GM11168 (cell line): ENCODE data around the gene TCL1A.
"Not testable (repeated sequence)": the region's sequence is repeated elsewhere in the genome, so short reads cannot be mapped to it uniquely, and the experiment has no call there.

Experiments
- in situ Hi-C: fragments of 300-500 bp; cut with MboI; formaldehyde crosslinking; loops from one replicate; pipeline ENCODE4 v1.12.0; 2022; ENCODE audit warnings: low sequenced_read_pairs; ENCODE audit not compliant: unreplicated experiment

TCL1A gene, protein sequence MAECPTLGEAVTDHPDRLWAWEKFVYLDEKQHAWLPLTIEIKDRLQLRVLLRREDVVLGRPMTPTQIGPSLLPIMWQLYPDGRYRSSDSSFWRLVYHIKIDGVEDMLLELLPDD

DNA sequence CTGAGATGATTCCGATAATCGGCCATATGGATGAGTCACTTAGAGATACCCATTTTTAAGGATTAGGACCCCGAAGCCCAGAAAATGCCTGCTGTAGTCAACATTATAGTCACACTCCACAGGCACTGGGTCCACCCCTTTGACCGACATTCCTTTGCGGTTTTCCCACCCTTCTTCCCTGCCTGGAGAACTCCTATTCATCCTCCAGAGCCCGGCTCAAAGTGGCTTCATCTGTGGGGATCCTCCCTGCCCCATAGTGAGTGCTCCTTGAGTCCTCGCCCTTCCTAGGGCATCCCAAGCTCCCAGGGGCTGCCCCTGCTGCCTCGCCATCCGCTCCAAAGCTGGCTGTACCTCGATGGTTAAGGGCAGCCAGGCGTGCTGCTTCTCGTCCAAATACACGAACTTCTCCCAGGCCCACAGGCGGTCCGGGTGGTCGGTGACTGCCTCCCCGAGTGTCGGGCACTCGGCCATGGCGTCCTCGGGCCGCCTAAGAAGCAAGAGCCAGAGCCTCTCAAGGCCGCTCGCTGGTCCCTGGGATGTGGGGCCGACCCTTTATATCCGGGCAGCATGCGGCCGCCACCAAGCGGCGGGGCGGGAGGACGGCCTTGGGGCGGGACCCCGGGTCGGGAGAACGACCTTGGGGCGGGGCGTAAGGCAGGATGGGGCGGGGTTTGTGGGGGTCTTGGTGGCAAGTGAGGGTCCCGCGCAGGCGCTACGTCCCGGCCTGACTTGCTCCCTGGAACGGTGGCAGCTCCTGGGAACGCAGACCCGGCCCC, at the start of gene TCL1A:
Gene TCL1A (minus strand): TSS at position 530 of the 776 bp plus-strand sequence. CDS start 59 bp downstream, at position 471.
- in situ Hi-C loops = no loop called here

DNA sequence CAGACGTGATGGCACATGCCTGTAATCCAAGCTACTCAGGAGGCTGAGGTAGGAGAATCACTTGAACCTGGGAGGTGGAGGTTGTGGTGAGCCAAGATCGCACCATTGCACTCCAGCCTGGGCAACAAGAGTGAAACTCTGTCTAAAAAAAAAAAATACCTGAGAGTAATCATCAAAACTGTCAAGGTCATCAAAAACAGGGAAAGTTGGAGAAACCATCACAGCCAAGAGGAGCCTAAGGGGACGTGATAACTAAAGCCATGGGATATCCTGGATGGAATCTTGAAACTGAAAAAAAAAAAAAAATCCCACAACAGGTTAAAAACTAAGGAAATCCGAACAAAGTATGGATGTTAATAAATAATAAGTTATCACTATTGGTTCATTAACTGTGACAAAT, 49.1 kb upstream of the TCL1A start:
- in situ Hi-C loops = not testable (repeated sequence)

GRCh38 chr14:95761436-95761835, 47.5 kb upstream of the TCL1A start:
- in situ Hi-C loops = no loop called here

DNA sequence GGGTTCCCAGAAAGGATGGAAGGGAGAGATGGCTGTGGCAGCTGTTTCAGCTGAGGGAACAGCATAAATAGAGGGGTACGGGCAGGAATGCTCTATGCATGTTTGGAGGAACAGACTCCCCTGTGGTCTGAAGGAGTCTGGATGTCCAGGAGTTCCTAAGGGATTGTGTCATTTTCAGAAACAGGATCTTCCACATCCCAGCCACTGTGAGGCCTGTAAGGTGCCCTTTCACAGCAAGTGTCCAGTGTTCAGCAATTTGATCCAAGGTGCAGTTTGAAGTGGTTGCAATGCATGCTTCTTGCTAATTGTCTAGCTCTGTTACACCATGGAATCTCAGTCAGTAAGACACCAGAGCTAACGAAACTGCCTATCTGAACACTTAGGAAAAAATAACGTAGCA, 46.7 kb upstream of the TCL1A start:
- in situ Hi-C loops = no loop called here

- in situ Hi-C loops = no loop called here
Measured at GRCh38 chr14:95759941-95760340, 46.0 kb upstream of the TCL1A start.

GRCh38 chr14:95758331-95758730, 44.4 kb upstream of the TCL1A start:
- in situ Hi-C loops = no loop called here

GRCh38 chr14:95756751-95757150, 42.8 kb upstream of the TCL1A start:
- in situ Hi-C loops = no loop called here

- in situ Hi-C loops = no loop called here
Measured at GRCh38 chr14:95756127-95756526, 42.2 kb upstream of the TCL1A start.

GRCh38 chr14:95741781-95742180, 27.9 kb upstream of the TCL1A start:
- in situ Hi-C loops = no loop called here

DNA sequence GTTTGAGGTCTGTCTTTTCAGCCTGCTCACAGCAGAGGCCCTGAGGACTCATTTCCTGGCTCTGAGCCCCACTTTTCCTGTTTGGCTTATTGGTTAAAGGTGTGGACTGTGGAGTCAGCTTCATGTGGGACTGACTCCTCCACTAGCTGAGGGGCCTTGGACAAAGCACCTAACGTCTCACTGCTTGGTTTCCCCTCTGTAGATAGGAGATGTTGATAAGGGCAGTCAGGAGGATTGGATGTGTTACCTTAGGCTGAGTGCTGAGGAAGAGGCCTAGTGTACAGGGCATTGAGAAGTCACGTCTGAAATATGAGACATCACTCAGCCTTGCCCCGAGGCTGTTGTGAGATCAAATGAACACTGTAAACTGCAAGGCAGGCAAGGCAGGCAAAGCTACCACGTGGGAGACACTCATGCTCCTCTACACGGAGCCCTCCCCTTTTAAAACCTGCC, 27.1 kb upstream of the TCL1A start:
- in situ Hi-C loops = no loop called here

DNA sequence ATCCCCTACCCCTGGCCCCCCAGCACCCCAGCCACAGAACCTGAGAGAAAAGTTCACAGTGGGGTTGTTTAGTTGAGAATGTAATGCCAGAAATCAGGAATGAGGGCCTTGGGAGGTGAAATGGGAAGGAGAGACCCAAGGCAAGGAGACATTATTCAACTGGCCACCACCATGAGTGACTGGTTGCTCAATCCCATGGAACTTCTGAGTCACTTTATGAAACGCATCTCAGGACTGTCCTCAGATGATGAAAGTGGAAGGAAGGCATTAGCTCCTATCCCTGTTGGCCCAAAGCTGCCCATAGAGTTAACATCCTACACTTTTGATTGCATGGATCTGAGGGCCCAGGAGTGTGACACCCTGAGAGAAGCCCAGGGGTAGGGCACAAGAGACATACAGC, 25.4 kb upstream of the TCL1A start:
- in situ Hi-C loops = no loop called here

DNA sequence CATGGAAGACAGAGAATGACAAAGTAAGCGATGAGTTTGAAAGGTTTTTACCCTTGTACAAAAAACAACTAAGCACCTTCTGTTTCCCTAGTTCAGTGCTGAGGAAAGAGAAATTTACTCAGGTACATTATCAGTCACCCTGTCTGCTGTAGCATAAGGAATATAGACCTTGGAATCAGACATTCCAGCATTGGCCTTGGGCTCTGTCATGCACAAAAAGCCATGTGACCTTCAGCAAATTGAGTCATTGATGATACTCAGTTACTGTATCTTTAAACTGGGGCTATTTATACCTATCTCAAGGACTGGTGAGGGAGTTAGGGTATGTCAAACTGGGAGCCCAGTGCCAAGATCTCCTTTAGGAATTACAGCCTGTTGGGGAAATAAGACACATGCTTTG, 19.3 kb upstream of the TCL1A start:
- in situ Hi-C loops = no loop called here

DNA sequence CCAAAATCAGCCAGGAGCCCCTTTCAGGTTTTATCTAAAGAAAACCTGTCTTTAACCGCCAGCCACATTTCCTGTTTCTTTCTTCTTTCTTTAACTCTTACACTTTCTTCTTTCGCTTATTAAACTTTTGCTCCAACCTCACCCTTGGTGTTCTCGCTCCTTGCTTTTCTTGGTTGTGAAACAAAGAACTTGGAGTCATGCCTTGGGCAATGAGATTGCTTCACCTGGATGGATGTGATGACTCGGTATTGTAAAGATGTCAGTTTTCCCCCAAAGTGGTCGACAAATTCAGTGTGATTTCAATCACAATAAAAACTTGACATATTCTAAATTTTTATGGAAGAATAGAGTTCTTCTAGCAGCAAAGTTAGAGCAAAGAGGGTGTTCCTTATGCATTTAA, 16.2 kb upstream of the TCL1A start:
- in situ Hi-C loops = no loop called here

DNA sequence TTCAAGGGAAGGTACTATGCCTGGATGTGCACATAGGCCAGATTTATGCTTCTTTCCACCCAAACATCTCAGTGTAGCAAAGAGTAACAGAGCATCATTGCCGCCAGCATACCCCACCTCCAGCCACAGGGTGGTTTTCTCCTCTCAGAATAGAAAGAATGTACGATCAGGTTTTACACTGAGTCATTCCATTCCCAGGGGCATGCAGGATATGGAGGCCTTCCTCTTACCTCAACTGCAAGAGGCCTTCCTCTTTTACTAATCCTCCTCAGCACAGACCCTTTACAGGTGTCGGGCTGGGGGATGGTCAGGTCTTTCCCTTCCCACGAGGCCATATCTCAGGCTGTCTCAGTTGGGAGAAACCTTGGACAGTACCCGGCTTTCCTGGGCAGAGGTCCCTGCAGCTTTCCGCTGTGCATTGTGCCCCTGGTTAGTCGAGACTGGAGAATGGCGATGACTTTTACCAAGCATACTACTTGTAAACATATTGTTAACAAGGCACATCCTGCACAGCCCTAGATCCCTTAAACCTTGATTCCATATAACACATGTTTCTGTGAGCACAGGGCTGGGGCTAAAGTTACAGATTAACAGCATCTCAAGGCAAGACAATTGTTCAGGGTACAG, 15.6 kb upstream of the TCL1A start:
- in situ Hi-C loops = not testable (repeated sequence)

DNA sequence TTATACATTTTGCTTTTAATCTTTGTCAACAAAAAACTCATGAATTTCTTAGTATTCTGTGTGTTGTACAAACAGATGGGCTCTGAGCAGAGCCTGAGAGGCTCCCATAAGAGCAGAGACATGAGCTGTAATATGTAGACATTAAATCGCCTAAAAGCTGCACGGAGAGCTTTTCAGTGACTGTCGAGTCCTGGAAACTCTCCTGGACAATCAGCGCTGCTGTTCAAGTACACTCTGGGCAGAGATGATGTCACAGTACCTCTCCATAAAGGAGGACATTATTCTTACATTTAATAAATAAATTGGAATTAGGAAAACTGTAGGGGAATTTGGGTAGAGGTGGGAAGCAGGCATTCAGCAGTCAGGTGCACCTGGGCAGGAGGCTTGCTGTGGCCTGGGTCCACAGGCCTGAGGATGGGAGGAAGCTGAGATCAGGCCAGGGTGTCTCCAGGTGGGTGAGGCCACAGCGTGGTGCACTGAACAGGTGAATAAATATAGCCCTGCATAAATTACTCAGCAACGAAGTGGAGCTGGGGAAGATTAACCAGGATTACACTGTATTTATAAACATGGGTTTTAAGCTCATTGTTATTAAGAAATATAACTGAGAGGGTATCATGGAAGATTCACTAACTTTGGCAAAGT, 13.3 kb upstream of the TCL1A start:
- in situ Hi-C loops = no loop called here

DNA sequence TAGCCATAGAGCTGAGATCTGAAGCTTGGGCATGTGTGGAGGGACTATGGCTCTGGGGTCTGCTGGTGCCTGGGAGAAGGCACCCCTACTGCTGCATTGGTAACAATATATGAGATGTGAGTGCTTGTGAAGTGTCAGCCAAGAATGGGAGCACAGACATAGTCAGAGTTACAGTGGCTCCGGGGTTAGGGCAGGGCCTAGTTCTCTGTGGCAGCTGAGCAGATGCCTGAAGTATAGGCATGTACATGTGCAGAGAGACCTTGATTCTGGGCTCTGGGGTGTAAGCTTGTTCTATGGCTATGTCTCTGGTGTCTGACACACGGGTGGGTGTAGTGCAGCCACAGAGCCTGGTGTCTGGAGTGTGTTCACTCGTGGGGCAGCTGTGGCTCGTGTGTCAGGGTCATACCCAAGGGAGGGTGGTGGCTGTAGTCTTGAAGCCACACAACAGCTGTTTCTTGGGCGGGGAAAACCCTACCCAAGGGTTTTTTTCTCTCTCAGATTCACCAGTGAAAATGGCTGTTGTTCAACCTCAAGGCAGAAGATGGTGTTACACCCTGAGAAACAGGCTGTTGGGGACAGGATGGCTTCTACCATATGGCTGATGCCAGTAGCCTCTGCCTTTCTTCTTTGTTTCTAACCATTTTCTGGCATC, 11.9 kb upstream of the TCL1A start:
- in situ Hi-C loops = no loop called here

DNA sequence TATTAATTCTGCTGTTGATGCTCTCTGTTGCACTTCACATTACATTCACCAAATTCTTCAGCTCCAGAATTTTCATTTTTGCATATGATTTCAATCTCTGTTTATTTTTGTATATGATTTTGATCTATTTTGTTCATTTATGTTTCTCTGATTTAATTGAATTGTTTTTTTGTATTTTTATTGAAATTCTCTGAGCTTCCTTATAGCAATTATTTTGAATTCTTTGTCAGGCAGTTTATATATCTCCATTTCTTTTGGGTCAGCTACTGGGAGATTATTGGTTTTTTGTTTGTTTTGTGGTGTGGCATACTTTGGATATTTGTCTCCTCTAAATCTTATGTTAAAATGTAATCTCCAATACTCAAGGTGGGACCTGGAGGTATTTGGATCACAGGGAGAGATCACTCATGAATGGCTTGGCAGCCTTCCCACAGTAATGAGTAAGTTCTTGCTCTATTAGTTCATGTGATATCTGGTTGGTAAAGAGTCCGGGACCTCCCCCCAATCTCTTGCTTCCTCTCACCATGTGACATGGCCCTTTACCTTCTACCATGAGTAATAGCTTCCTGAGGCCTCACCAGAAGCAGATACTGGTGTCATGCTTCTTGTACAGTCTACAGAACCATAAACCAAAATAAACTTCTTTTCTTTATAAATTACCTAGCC, 8.7 kb upstream of the TCL1A start:
- in situ Hi-C loops = no loop called here

DNA sequence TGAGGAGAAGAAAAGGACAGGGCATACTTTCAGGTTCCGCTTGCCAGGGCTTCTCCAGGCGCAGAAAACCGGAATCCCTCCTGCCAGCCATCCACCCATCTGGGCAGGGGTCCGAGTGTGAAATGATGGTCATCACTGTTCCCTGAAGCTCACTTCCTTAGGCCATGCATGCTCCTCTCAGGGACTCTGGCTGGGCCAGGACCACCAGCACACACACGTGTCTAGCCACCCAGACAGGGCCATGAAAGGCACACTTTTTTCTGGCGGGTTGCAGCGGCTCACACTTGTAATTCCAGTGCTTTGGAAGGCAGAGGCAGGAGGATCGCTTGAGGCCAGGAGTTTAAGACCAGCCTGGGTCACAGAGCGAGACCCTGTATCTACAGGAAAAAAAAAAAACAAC, 1.5 kb downstream of the TCL1A start:
- in situ Hi-C loops = no loop called here

- in situ Hi-C loops = no loop called here
Measured at GRCh38 chr14:95711476-95712176, 2.3 kb downstream of the TCL1A start.

DNA sequence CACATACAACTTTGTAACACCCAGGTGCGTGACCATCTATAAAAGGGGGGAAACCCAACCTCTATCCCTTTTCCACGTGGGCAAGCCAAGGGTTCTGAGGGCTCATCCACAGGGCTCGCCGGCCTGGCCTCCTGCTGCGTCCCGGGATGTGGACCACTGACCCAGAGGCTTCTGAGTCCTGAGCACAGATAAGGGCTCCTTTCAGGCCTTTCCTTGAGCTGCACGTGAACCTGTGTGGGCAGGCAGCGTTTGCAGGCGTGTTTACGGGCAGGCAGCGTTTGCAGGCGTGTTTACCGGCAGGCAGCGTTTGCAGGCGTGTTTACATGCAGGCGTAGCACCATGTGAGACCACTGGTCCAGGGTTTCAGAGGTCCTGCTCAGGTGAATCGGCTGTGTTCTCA, 3.8 kb downstream of the TCL1A start:
- in situ Hi-C loops = no loop called here
